Activated CD4-positive, alpha-beta T cell treated with anti-CD3 and anti-CD28 coated beads for 48 hours (primary cell): ENCODE measurements around the gene CDH22.

Source experiments
- DNase-seq: peaks from one replicate; pipeline ENCODE4 v3.0.0-alpha.2; 2020

CDH22 gene

GRCh38 chr20:46188866-46189541, 119.3 kb downstream of the CDH22 start:
- DNase-seq = no peak

GRCh38 chr20:46186210-46186609, 122.1 kb downstream of the CDH22 start:
- DNase-seq = no peak

- no peak for DNase-seq
Measured at GRCh38 chr20:46185353-46185752, 122.9 kb downstream of the CDH22 start.

- no peak for DNase-seq
Measured at GRCh38 chr20:46183768-46184167, 124.5 kb downstream of the CDH22 start.

- DNase-seq = no peak
Measured at GRCh38 chr20:46182276-46183200, 125.8 kb downstream of the CDH22 start.

GRCh38 chr20:46179862-46180261, 128.4 kb downstream of the CDH22 start:
- no peak for DNase-seq

- DNase-seq = no peak
Measured at GRCh38 chr20:46178891-46179290, 129.4 kb downstream of the CDH22 start.

GRCh38 chr20:46177768-46178167, 130.5 kb downstream of the CDH22 start:
- no peak for DNase-seq

GRCh38 chr20:46176739-46177378, 131.4 kb downstream of the CDH22 start:
- DNase-seq = no peak

GRCh38 chr20:46175127-46175494, 133.2 kb downstream of the CDH22 start:
- DNase-seq = no peak

- DNase-seq = peak; percentile 84
Measured at GRCh38 chr20:46174469-46175126, 133.7 kb downstream of the CDH22 start.

GRCh38 chr20:46173652-46174468, 134.4 kb downstream of the CDH22 start:
- DNase-seq = no peak

GRCh38 chr20:46172961-46173536, 135.2 kb downstream of the CDH22 start:
- no peak for DNase-seq

- DNase-seq = no peak
Measured at GRCh38 chr20:46172455-46172854, 135.8 kb downstream of the CDH22 start.

- DNase-seq = no peak
Measured at GRCh38 chr20:46171909-46172308, 136.4 kb downstream of the CDH22 start.

- no peak for DNase-seq
Measured at GRCh38 chr20:46171476-46171875, 136.8 kb downstream of the CDH22 start.

- DNase-seq = no peak
Measured at GRCh38 chr20:46169245-46170171, 138.8 kb downstream of the CDH22 start.

- no peak for DNase-seq
Measured at GRCh38 chr20:46168438-46168837, 139.9 kb downstream of the CDH22 start.

- DNase-seq = no peak
Measured at GRCh38 chr20:46167080-46167479, 141.2 kb downstream of the CDH22 start.

GRCh38 chr20:46164254-46164653, 144.0 kb downstream of the CDH22 start:
- no peak for DNase-seq

- DNase-seq = no peak
Measured at GRCh38 chr20:46161921-46162320, 146.4 kb downstream of the CDH22 start.
